IMR-90 (cell line): ENCODE results near the gene TFEB. TPM values are rescaled to one million over a fixed set of nuclear protein-coding genes. Genes with fewer than 3 reads are reported as not detected.

ENCODE experiments used
- ATAC-seq: fragments of 200-7000 bp; cut with Tn5 transposase; 2 replicates; pipeline ENCODE4 v1.9.1; 2020; ENCODE audit warnings: low read depth, mild to moderate bottlenecking, moderate library complexity
- BruUV-seq: library from RNA; stranded (reverse); fragments of 400-500 nt; replicated peaks from 2 replicates; lab custom pipeline; 2021; lab: Mats Ljungman, UMichigan
- CTCF ChIA-PET: fragments of 300-600 bp; formaldehyde crosslinking; extraction: SDS; loops from one replicate; lab custom pipeline; 2021; ENCODE audit warnings: antibody characterized with exemption; lab: Yijun Ruan, JAX
- POLR2A ChIA-PET: fragments of 300-600 bp; sonication (Branson Sonifier 250); formaldehyde crosslinking; loops from one replicate; lab custom pipeline; 2022; ENCODE audit warnings: antibody characterized with exemption; ENCODE audit not compliant: unreplicated experiment; lab: Charles Lee
- DNase-seq: peaks from one replicate; pipeline ENCODE4 v3.0.0; 2013
- H2AFZ ChIP-seq: replicated peaks from 2 replicates; pipeline ENCODE3; 2013; ENCODE audit warnings: low read length, mild to moderate bottlenecking; ENCODE audit not compliant: poor library complexity
- H2AK5ac ChIP-seq: 2 replicates; pipeline ENCODE4 v1.6.1; 2013; ENCODE audit warnings: low read depth, low read length, inconsistent platforms
- H2AK9ac ChIP-seq: replicated peaks from 2 replicates; pipeline ENCODE3; 2013; ENCODE audit warnings: mild to moderate bottlenecking, low read depth, low read length, moderate library complexity; ENCODE audit not compliant: poor library complexity
- H2BK120ac ChIP-seq: 2 replicates; pipeline ENCODE4 v1.6.1; 2013; ENCODE audit warnings: low read depth, low read length, inconsistent platforms
- H2BK15ac ChIP-seq: 3 replicates; pipeline ENCODE4 v1.6.1; 2013; ENCODE audit warnings: low read depth, low read length, inconsistent platforms
- H2BK20ac ChIP-seq: 2 replicates; pipeline ENCODE4 v1.6.1; 2013; ENCODE audit warnings: low read depth, mild to moderate bottlenecking, inconsistent platforms, low read length, moderate library complexity
- H2BK5ac ChIP-seq: 2 replicates; pipeline ENCODE4 v1.6.1; 2013; ENCODE audit warnings: mild to moderate bottlenecking, low read depth, low read length, inconsistent platforms; ENCODE audit not compliant: poor library complexity, severe bottlenecking
- H3K14ac ChIP-seq: replicated peaks from 2 replicates; pipeline ENCODE4 v1.6.1; 2013; ENCODE audit warnings: low read depth, low read length, inconsistent platforms
- H3K18ac ChIP-seq: 2 replicates; pipeline ENCODE4 v1.6.1; 2013; ENCODE audit warnings: low read depth, low read length, control low read depth
- H3K23ac ChIP-seq: 2 replicates; pipeline ENCODE4 v1.6.1; 2013; ENCODE audit warnings: low read depth, low read length, inconsistent platforms
- H3K27ac ChIP-seq: 2 replicates; pipeline ENCODE4 v1.5.1; 2013; ENCODE audit warnings: mild to moderate bottlenecking, control low read depth, low read length; ENCODE audit not compliant: insufficient read depth
- H3K27me3 ChIP-seq: 2 replicates; pipeline ENCODE4 v1.6.1; 2013; ENCODE audit warnings: low read length; ENCODE audit not compliant: control insufficient read depth, insufficient read depth
- H3K36me3 ChIP-seq: 2 replicates; pipeline ENCODE4 v1.6.1; 2013; ENCODE audit warnings: low read length, mixed read lengths; ENCODE audit not compliant: control insufficient read depth, insufficient read depth
- H3K4ac ChIP-seq: 2 replicates; pipeline ENCODE4 v1.6.1; 2013; ENCODE audit warnings: low read depth, low read length, inconsistent platforms
- H3K4me1 ChIP-seq: 2 replicates; pipeline ENCODE4 v1.6.1; 2013; ENCODE audit warnings: low read length, mixed read lengths; ENCODE audit not compliant: control insufficient read depth, insufficient read depth
- H3K4me2 ChIP-seq: 2 replicates; pipeline ENCODE4 v1.6.1; 2013; ENCODE audit warnings: low read depth, mild to moderate bottlenecking, control low read depth, low read length, moderate library complexity
- H3K4me3 ChIP-seq: 2 replicates; pipeline ENCODE4 v1.5.1; 2013; ENCODE audit warnings: low read depth, mild to moderate bottlenecking, control low read depth, low read length, moderate library complexity; ENCODE audit not compliant: insufficient read depth
- H3K56ac ChIP-seq: 2 replicates; pipeline ENCODE4 v1.6.1; 2013; ENCODE audit warnings: low read length, inconsistent platforms; ENCODE audit not compliant: insufficient read depth; ENCODE audit errors: extremely low read depth
- H3K79me1 ChIP-seq, 2 experiments: 2 replicates each; pipeline ENCODE4 v1.6.1; 2013; ENCODE audit warnings: low read length in 2 of 2, inconsistent platforms in 1 of 2, low read depth in 1 of 2
- H3K9ac ChIP-seq: 2 replicates; pipeline ENCODE4 v1.6.1; 2013; ENCODE audit warnings: low read depth, low read length, control low read depth
- H3K9me1 ChIP-seq: 2 replicates; pipeline ENCODE4 v1.6.1; 2013; ENCODE audit warnings: low read length, inconsistent platforms; ENCODE audit not compliant: insufficient read depth
- H3K9me3 ChIP-seq: 2 replicates; pipeline ENCODE4 v1.6.1; 2013; ENCODE audit warnings: low read length; ENCODE audit not compliant: control insufficient read depth, insufficient read depth
- H4K20me1 ChIP-seq: 2 replicates; pipeline ENCODE4 v1.6.1; 2013; ENCODE audit warnings: low read length, inconsistent platforms; ENCODE audit not compliant: insufficient read depth
- H4K5ac ChIP-seq: 2 replicates; pipeline ENCODE4 v1.6.1; 2013; ENCODE audit warnings: mild to moderate bottlenecking, low read depth, low read length, control low read depth
- H4K8ac ChIP-seq, 2 experiments: 2 replicates each; pipeline ENCODE4 v1.6.1; 2013; ENCODE audit warnings: low read depth in 2 of 2, low read length in 2 of 2, control low read depth in 1 of 2, inconsistent platforms in 1 of 2
- H4K91ac ChIP-seq: 2 replicates; pipeline ENCODE4 v1.6.1; 2013; ENCODE audit warnings: low read depth, low read length, inconsistent platforms; ENCODE audit not compliant: insufficient read depth
- BHLHE40 ChIP-seq: fragments of 150-350 bp; IDR thresholded peaks from 2 replicates; pipeline ENCODE4 v1.6.1; 2016; ENCODE audit warnings: mild to moderate bottlenecking, low read depth, low read length
- CHD1 ChIP-seq: IDR thresholded peaks from 2 replicates; pipeline ENCODE4 v1.6.1; 2012; ENCODE audit warnings: low read depth, low read length, improper control_type of control experiment
- ELK1 ChIP-seq: fragments of 150-350 bp; IDR thresholded peaks from 2 replicates; pipeline ENCODE4 v1.6.1; 2016; ENCODE audit warnings: low read depth, mild to moderate bottlenecking, low read length, moderate library complexity, borderline replicate concordance
- FOS ChIP-seq: fragments of 150-350 bp; IDR thresholded peaks from 2 replicates; pipeline ENCODE4 v1.6.1; 2016; ENCODE audit warnings: low read depth, low read length
- MAFK ChIP-seq: IDR thresholded peaks from 2 replicates; pipeline ENCODE4 v1.6.1; 2012; ENCODE audit warnings: low read depth, low read length, improper control_type of control experiment
- MAZ ChIP-seq: IDR thresholded peaks from 2 replicates; pipeline ENCODE4 v1.6.1; 2012; ENCODE audit warnings: low read depth, mild to moderate bottlenecking, low read length, improper control_type of control experiment, moderate library complexity, borderline replicate concordance
- MXI1 ChIP-seq: IDR thresholded peaks from 2 replicates; pipeline ENCODE4 v1.6.1; 2012; ENCODE audit warnings: low read depth, mild to moderate bottlenecking, low read length, moderate library complexity, borderline replicate concordance
- RAD21 ChIP-seq: IDR thresholded peaks from 2 replicates; pipeline ENCODE4 v1.6.1; 2012; ENCODE audit warnings: low read length, improper control_type of control experiment
- RCOR1 ChIP-seq: IDR thresholded peaks from 2 replicates; pipeline ENCODE4 v1.6.1; 2012; ENCODE audit warnings: mild to moderate bottlenecking, low read length, improper control_type of control experiment; ENCODE audit not compliant: insufficient replicate concordance
- RFX5 ChIP-seq: IDR thresholded peaks from 2 replicates; pipeline ENCODE4 v1.8.0; 2012; ENCODE audit warnings: low read depth, mild to moderate bottlenecking, low read length, moderate library complexity
- USF2 ChIP-seq: fragments of 150-350 bp; IDR thresholded peaks from 2 replicates; pipeline ENCODE4 v1.6.1; 2017; ENCODE audit warnings: mild to moderate bottlenecking, antibody characterized with exemption, low read length, low read depth
- WGBS, 2 experiments: methylation state at CpG; one replicate each; pipeline versions ENCODE4 v1.1.5 to v1.1.7; 2013; ENCODE audit warnings: missing lambda C conversion rate in 2 of 2; ENCODE audit not compliant: insufficient read length in 1 of 2; ENCODE audit errors: extremely low coverage in 2 of 2; 5-methylcytosine and 5-hydroxymethylcytosine counted together
- dilution Hi-C: fragments of 300-500 bp; cut with HindIII; formaldehyde crosslinking; loops from one replicate; pipeline ENCODE4 v1.14.3; 2018; ENCODE audit warnings: low sequenced_read_pairs; ENCODE audit not compliant: unreplicated experiment
- in situ Hi-C: fragments of 300-500 bp; cut with MboI; formaldehyde crosslinking; loops from 3 replicates; pipeline ENCODE4 v1.14.3; 2019; ENCODE audit warnings: low sequenced_read_pairs, inconsistent platforms, mixed read lengths
- intact Hi-C: fragments of 100-400 bp; cut with micrococcal nuclease; formaldehyde crosslinking; loops from 2 replicates; pipeline ENCODE4 v1.10.0; 2022
- polyA plus RNA-seq, 3 experiments: library from polyadenylated mRNA; depleted of rRNA; stranded (reverse); fragments of >200 nt; gene quantifications; 2 replicates each; pipeline ENCODE4 v1.2.3, GENCODE V29; 2012; ENCODE audit warnings: low replicate concordance in 1 of 3
- total RNA-seq: library from RNA; depleted of rRNA; stranded (reverse); fragments of >200 nt; gene quantifications from 2 replicates; pipeline ENCODE4 v1.2.3, GENCODE V29; 2012

Gene TFEB
- total and polyA plus RNA-seq, 2 of the 4 experiments (the other 2 are of a cell fraction): 4.5 to 4.9 TPM

GRCh38 chr6:41684311-41685180, 50.9 kb downstream of the TFEB start:
- intact Hi-C loops: loop anchor here (5.0 kb wide), 1 partner anchor 612 kb away; the partner anchor contains the start of genes NFYA and OARD1

More at GRCh38 chr6:41684311-41685180, 50.9 kb downstream of the TFEB start:
- Histone ChIP-seq H4K5ac (no peak overlapping the region), H3K56ac (no peak overlapping the region), H2BK15ac (no peak overlapping the region), H2BK5ac (no peak overlapping the region), H2BK20ac (no peak overlapping the region), H2AFZ (no peak overlapping the region), H3K4ac (no peak overlapping the region), H3K4me3 (no peak overlapping the region), H3K23ac (no peak overlapping the region), H3K4me2 (no peak overlapping the region), H3K18ac (no peak overlapping the region), H3K27ac (no peak overlapping the region), H2AK5ac (no peak overlapping the region), H4K8ac (no peak overlapping the region), H3K27me3 (no peaks in the 10 kb centered on the region; the same call in 1 of the 2 replicates), H3K9me3 (no peaks in the 10 kb centered on the region), H3K36me3 (no peaks in the 10 kb centered on the region), H3K14ac (no peak overlapping the region), H3K9me1 (0 out of 2 replicates have a peak, but pooled peaks cover 1% of the 10 kb centered on the region), H4K20me1 (no peaks in the 10 kb centered on the region), H2BK120ac (no peak overlapping the region), H3K79me1 (no peaks in the 10 kb centered on the region), H3K9ac (no peak overlapping the region), H2AK9ac (no peak overlapping the region), H3K4me1 (peaks cover 4% of the 10 kb centered on the region; the same call in 1 of the 2 replicates), H4K91ac (no peak overlapping the region)
- in situ Hi-C loops: loop anchor here (5.0 kb wide), 2 partner anchors 82 to 317 kb away; no protein-coding TSS in a partner anchor
- WGBS, 2 experiments: 73% methylated on average over 10 of the region's 25 CpGs; no CpG with 5 or more reads in 1 of the 2 experiments
- BruUV-seq: no TSS peak
- no peak for TF ChIP-seq MAZ
- no peak for TF ChIP-seq ELK1
- TF ChIP-seq MXI1: no peak
- no peak for TF ChIP-seq FOS
- no peak for TF ChIP-seq RAD21
- TF ChIP-seq MAFK: no peak
- TF ChIP-seq BHLHE40: no peak
- no peak for TF ChIP-seq RFX5
- no peak for TF ChIP-seq RCOR1
- no peak for TF ChIP-seq CHD1
- TF ChIP-seq USF2: no peak
- ATAC-seq (no peak), DNase-seq (no peak)
- POLR2A ChIA-PET: no interaction called here
- dilution Hi-C loops: no loop called here
- CTCF ChIA-PET: interaction anchor here (1.2 to 2.3 kb wide), 3 partner anchors 82 to 316 kb away, joined by 4 to 18 read pairs (median 10); no protein-coding TSS in a partner anchor
